ENCODE results near the gene AEN. TPM values are rescaled to one million over a fixed set of nuclear protein-coding genes. Genes with fewer than 3 reads are reported as not detected.

The AEN gene
- total and polyA plus RNA-seq, 2 of the 8 experiments (the other 6 are each of a cell fraction or from before 2014, with no cell fraction given), result 112 to 122 TPM

DNA sequence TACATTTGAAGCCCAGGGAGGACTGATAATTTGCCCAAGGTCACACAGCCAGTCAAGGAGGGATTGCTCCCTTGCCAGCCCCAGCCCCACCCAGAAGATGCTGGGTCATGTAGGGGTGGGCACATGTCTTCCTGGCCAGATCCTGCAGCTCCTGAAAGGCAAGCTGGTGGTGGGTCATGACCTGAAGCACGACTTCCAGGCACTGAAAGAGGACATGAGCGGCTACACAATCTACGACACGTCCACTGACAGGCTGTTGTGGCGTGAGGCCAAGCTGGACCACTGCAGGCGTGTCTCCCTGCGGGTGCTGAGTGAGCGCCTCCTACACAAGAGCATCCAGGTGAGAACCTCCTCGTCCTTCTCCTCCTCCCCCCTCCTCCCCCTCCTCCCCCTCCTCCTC is 30.8 kb downstream of the AEN start (continued):
- TF ChIP-seq JUN (IDR thresholded peaks at IDR 0.05; ENCODE audit: low read depth, low read length) (no peak), SUZ12 (IDR thresholded peaks at IDR 0.05; ENCODE audit: low read length) (no peak), SIN3A (conservative IDR thresholded peaks at IDR 0.05 in 1 of 2, IDR thresholded peaks at IDR 0.05 in 1 of 2; ENCODE audit: low read depth in 1 of 2, low read length in 2 of 2) (no peak)
- TF ChIP-seq, protein P1, sequence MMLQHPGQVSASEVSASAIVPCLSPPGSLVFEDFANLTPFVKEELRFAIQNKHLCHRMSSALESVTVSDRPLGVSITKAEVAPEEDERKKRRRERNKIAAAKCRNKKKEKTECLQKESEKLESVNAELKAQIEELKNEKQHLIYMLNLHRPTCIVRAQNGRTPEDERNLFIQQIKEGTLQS (IDR thresholded peaks at IDR 0.05; ENCODE audit: insufficient read depth, low read depth, low read length), result no peak
